SK-N-SH treated with all-trans-retinoic acid at 6 μM for 48 hours (cell line): ENCODE data around the gene DDX41.

Source experiments
- ATAC-seq: fragments of 200-7000 bp; cut with Tn5 transposase; 3 replicates; pipeline ENCODE4 v1.9.1; 2020; ENCODE audit warnings: mild to moderate bottlenecking, moderate library complexity
- ARNTL ChIP-seq: fragments of 450-650 bp; formaldehyde crosslinking; IDR thresholded peaks from 2 replicates; pipeline ENCODE4 v1.5.0; 2020; ENCODE audit warnings: low read depth, mild to moderate bottlenecking, moderate library complexity, borderline replicate concordance
- BACH2 ChIP-seq: fragments of 250-450 bp; sonication (Bioruptor Pico); IDR thresholded peaks from 2 replicates; pipeline ENCODE4 v1.9.0; 2021; ENCODE audit warnings: mild to moderate bottlenecking, borderline replicate concordance
- CSDC2 ChIP-seq: fragments of 250-450 bp; sonication (Bioruptor Pico); IDR thresholded peaks from 2 replicates; pipeline ENCODE4 v1.5.0; 2020; ENCODE audit warnings: mild to moderate bottlenecking, moderate library complexity
- ESRRG ChIP-seq: fragments of 250-450 bp; sonication (Bioruptor Pico); IDR thresholded peaks from 2 replicates; pipeline ENCODE4 v1.6.1; 2021; ENCODE audit warnings: mild to moderate bottlenecking
- GLIS3 ChIP-seq: fragments of 250-450 bp; sonication (Bioruptor Pico); IDR thresholded peaks from 2 replicates; pipeline ENCODE4 v1.5.0; 2020; ENCODE audit warnings: mild to moderate bottlenecking, moderate library complexity
- ISL1 ChIP-seq: fragments of 250-450 bp; sonication (Bioruptor Pico); IDR thresholded peaks from 2 replicates; pipeline ENCODE4 v2.1.2; 2022; ENCODE audit warnings: mild to moderate bottlenecking, moderate library complexity
- OSR1 ChIP-seq: fragments of 250-450 bp; sonication (Bioruptor Pico); IDR thresholded peaks from 2 replicates; pipeline ENCODE4 v1.8.0; 2022; ENCODE audit warnings: moderate library complexity, mild to moderate bottlenecking, inconsistent platforms
- PPARA ChIP-seq: fragments of 250-450 bp; sonication (Bioruptor Pico); IDR thresholded peaks from 2 replicates; pipeline ENCODE4 v1.5.0; 2020; ENCODE audit warnings: mild to moderate bottlenecking, borderline replicate concordance
- RARB ChIP-seq: fragments of 250-450 bp; sonication (Bioruptor Pico); IDR thresholded peaks from 2 replicates; pipeline ENCODE4 v1.8.0; 2021; ENCODE audit warnings: mild to moderate bottlenecking, moderate library complexity
- SNAI2 ChIP-seq: fragments of 250-450 bp; sonication (Bioruptor Pico); IDR thresholded peaks from 2 replicates; pipeline ENCODE4 v1.5.0; 2020; ENCODE audit warnings: mild to moderate bottlenecking, moderate library complexity
- TCF4 ChIP-seq: fragments of 250-450 bp; sonication (Bioruptor Pico); IDR thresholded peaks from 2 replicates; pipeline ENCODE4 v1.8.0; 2021; ENCODE audit warnings: mild to moderate bottlenecking, moderate library complexity, borderline replicate concordance
- TOX ChIP-seq: fragments of 250-450 bp; sonication (Bioruptor Pico); IDR thresholded peaks from 2 replicates; pipeline ENCODE4 v1.8.0; 2021; ENCODE audit warnings: mild to moderate bottlenecking, moderate library complexity, borderline replicate concordance
- ZC3H10 ChIP-seq: fragments of 250-450 bp; sonication (Bioruptor Pico); IDR thresholded peaks from 2 replicates; pipeline ENCODE4 v1.5.1; 2021; ENCODE audit warnings: mild to moderate bottlenecking, moderate library complexity
- ZFP3 ChIP-seq: fragments of 250-450 bp; sonication (Bioruptor Pico); IDR thresholded peaks from 2 replicates; pipeline ENCODE4 v1.5.0; 2020; ENCODE audit warnings: mild to moderate bottlenecking, moderate library complexity
- ZFP30 ChIP-seq: fragments of 450-650 bp; formaldehyde crosslinking; IDR thresholded peaks from 2 replicates; pipeline ENCODE4 v1.5.0; 2022; ENCODE audit warnings: mild to moderate bottlenecking, moderate library complexity
- ZNF565 ChIP-seq: fragments of 450-650 bp; formaldehyde crosslinking; conservative IDR thresholded peaks from 2 replicates; pipeline ENCODE4 v1.5.0; 2020; ENCODE audit warnings: low read depth, mild to moderate bottlenecking, moderate library complexity
- ZNF70 ChIP-seq: fragments of 450-650 bp; formaldehyde crosslinking; IDR thresholded peaks from 2 replicates; pipeline ENCODE4 v1.5.0; 2020; ENCODE audit warnings: mild to moderate bottlenecking, moderate library complexity
- ZNF8 ChIP-seq: fragments of 450-650 bp; formaldehyde crosslinking; IDR thresholded peaks from 2 replicates; pipeline ENCODE4 v1.5.0; 2020; ENCODE audit warnings: mild to moderate bottlenecking, moderate library complexity
- TF ChIP-seq, protein P1 (sequence below): fragments of 250-450 bp; sonication (Bioruptor Pico); IDR thresholded peaks from 2 replicates; pipeline ENCODE4 v1.5.1; 2021; ENCODE audit warnings: mild to moderate bottlenecking, moderate library complexity
- TF ChIP-seq, protein P2 (sequence below): fragments of 250-450 bp; sonication (Bioruptor Pico); IDR thresholded peaks from 2 replicates; pipeline ENCODE4 v1.8.0; 2020; ENCODE audit warnings: mild to moderate bottlenecking, moderate library complexity, borderline replicate concordance
- TF ChIP-seq, protein P3 (sequence below): fragments of 250-450 bp; sonication (Bioruptor Pico); IDR thresholded peaks from 2 replicates; pipeline ENCODE4 v1.8.0; 2021; ENCODE audit warnings: low read depth, mild to moderate bottlenecking, moderate library complexity, borderline replicate concordance
- TF ChIP-seq, protein P4 (sequence below): fragments of 250-450 bp; sonication (Bioruptor Pico); IDR thresholded peaks from 2 replicates; pipeline ENCODE4 v1.5.0; 2020; ENCODE audit warnings: mild to moderate bottlenecking, moderate library complexity

Gene DDX41

DNA sequence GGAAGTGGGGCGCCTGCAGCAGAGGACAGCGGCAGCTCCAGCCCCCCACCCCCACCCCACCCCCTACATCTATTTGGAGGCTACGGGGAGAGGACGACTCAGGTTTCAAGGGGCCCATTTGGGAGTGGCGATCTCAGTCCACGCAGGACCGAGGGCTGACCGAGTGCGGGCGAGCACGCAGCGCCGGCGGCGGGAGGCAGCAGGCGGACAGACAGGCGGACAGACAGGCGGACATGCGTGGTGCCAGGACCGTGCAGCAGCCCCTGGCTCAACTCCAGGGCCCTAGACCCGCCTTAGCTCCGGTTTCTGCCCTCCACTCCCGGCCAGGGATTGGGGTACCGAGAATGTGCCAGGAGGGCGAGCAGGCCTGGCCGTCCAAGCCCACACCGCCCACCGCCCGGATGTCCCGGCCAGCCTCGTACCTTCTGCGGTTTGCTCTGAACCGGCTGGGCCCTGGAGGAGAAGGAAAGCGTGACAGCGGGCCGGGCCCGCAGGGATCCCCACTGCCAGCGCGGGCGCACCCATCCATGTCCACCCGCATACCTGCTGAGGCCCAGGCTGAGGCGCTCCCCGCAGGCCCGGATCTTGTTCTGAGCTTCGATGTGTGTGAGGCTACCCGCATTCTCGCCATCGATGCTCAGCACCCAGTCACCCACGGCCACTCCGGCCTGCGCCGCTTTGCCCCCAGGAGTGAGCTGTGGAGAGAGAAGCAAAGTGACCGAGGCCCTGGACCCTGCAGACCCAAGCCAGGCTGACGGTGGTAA lies 24.6 kb downstream of the DDX41 start:
- no peak for TF ChIP-seq GLIS3 (CRISPR knock-in tag)
- TF ChIP-seq OSR1 (CRISPR knock-in tag) = no peak
- no peak for ATAC-seq

DNA sequence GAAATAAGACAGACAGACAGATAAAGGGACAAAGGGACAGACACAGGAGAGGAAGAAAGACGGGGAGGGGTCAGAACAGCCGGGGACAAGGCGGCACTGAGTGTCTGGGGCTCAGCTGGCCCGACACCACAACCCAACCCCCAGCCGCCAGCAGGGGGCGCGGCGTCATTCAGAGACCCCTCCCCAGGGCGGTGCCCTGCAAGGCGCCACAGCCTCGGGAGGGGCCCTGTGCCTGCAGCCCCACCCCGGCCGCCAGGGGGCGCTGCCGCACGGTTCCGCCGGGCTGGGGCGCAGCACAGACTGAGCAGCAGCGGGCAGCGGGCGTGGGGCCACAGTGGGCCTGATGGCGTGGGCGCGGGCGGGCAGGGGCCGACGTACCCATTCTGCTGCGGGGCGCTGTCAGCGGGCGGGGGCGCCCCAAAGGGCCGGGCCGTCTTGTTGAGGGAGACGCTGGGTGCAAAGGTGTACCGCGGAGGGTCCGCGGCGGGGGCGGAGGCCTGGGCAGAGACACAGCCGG lies 25.3 kb downstream of the DDX41 start:
- ATAC-seq = no peak

DNA sequence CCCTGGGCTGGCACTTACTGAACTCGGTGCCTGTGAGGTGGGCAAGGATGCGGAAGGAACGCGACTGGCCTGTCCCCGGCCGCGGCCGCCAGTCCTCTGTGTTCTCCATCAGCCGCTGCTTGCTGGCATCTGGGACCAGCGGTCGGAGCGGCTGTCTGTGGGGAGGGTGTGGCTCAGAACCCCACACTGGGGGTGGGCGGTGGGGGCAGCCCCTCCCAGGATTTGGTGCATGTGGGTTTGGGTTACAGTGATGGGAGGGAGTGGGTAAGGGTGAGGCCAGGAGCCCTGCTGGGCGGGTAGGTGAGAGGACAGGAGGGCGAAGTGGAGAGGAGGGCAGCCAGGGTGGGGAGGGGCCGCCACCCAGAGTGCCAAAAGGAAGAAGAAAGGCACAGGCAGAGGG lies 25.8 kb downstream of the DDX41 start:
- ATAC-seq = no peak
- TF ChIP-seq ISL1 (CRISPR knock-in tag) = no peak
- TF ChIP-seq RARB (CRISPR knock-in tag) = no peak
- no peak for TF ChIP-seq ZNF565 (CRISPR knock-in tag)
- TF ChIP-seq ZC3H10 = no peak
- TF ChIP-seq ESRRG (CRISPR knock-in tag) = no peak
- TF ChIP-seq TCF4 (CRISPR knock-in tag) = no peak
- TF ChIP-seq CSDC2 = no peak
- TF ChIP-seq GLIS3 (CRISPR knock-in tag) = no peak
- TF ChIP-seq, protein P1, sequence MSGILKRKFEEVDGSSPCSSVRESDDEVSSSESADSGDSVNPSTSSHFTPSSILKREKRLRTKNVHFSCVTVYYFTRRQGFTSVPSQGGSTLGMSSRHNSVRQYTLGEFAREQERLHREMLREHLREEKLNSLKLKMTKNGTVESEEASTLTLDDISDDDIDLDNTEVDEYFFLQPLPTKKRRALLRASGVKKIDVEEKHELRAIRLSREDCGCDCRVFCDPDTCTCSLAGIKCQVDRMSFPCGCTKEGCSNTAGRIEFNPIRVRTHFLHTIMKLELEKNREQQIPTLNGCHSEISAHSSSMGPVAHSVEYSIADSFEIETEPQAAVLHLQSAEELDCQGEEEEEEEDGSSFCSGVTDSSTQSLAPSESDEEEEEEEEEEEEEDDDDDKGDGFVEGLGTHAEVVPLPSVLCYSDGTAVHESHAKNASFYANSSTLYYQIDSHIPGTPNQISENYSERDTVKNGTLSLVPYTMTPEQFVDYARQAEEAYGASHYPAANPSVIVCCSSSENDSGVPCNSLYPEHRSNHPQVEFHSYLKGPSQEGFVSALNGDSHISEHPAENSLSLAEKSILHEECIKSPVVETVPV (CRISPR knock-in tag) = no peak
- no peak for TF ChIP-seq ARNTL
- no peak for TF ChIP-seq OSR1 (CRISPR knock-in tag)
- no peak for TF ChIP-seq TOX (CRISPR knock-in tag)
- no peak for TF ChIP-seq ZFP3 (CRISPR knock-in tag)

More for the DNA sequence above, 25.3 kb downstream of the DDX41 start:
- TF ChIP-seq ISL1 (CRISPR knock-in tag) = no peak
- no peak for TF ChIP-seq ZNF70
- TF ChIP-seq ZFP30 (CRISPR knock-in tag) = no peak
- TF ChIP-seq ZNF8 = no peak
- TF ChIP-seq, protein P2, sequence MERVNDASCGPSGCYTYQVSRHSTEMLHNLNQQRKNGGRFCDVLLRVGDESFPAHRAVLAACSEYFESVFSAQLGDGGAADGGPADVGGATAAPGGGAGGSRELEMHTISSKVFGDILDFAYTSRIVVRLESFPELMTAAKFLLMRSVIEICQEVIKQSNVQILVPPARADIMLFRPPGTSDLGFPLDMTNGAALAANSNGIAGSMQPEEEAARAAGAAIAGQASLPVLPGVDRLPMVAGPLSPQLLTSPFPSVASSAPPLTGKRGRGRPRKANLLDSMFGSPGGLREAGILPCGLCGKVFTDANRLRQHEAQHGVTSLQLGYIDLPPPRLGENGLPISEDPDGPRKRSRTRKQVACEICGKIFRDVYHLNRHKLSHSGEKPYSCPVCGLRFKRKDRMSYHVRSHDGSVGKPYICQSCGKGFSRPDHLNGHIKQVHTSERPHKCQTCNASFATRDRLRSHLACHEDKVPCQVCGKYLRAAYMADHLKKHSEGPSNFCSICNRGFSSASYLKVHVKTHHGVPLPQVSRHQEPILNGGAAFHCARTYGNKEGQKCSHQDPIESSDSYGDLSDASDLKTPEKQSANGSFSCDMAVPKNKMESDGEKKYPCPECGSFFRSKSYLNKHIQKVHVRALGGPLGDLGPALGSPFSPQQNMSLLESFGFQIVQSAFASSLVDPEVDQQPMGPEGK = no peak
- TF ChIP-seq GLIS3 (CRISPR knock-in tag) = no peak
- no peak for TF ChIP-seq ZC3H10
- no peak for TF ChIP-seq ZNF565 (CRISPR knock-in tag)
- TF ChIP-seq, protein P1 (CRISPR knock-in tag) = no peak
- no peak for TF ChIP-seq PPARA
- TF ChIP-seq ZFP3 (CRISPR knock-in tag) = no peak
- TF ChIP-seq SNAI2 (CRISPR knock-in tag) = no peak
- no peak for TF ChIP-seq BACH2
- no peak for TF ChIP-seq TCF4 (CRISPR knock-in tag)

DNA sequence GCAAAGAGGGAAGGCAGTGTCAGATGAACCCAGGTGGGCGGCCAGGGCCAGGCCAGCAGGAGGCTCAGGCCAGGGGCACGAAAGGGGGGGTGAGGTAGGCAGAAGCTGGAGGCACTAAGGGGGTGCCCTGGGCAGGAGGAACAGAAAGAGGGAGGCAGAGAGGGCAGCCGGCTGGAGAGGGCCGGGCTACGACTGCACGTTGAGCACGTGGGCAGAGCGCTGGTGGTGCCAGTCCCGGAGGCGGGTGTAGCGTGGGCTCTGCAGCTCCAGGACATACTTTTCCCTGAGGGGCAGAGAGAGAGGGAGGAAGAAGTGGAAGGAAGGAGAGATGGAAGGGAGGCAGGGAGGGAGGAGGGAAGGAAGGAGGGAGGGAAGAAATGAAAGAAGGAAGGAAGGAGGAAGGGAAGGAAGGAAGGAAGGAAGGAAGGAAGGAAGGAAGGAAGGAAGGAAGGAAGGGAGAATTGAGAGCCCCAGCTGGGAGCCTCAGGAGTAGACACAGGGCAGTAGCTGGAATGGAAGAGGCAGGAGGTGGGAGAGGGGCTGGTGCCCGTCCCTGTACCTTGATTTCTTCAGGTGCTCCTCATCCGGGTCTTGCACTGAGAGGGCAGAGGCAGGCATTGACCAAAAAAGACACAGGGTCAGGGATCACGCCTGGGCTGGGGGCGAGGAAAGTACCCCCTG lies 26.3 kb downstream of the DDX41 start:
- no peak for ATAC-seq
- TF ChIP-seq ZFP30 (CRISPR knock-in tag) (no peak), TCF4 (CRISPR knock-in tag) (no peak), CSDC2 (no peak), ZFP3 (CRISPR knock-in tag) (no peak), ESRRG (CRISPR knock-in tag) (no peak), SNAI2 (CRISPR knock-in tag) (no peak), ZC3H10 (no peak), RARB (CRISPR knock-in tag) (no peak), OSR1 (CRISPR knock-in tag) (no peak), GLIS3 (CRISPR knock-in tag) (no peak), PPARA (no peak), ZNF70 (no peak), TOX (CRISPR knock-in tag) (no peak)
- TF ChIP-seq, protein P3, sequence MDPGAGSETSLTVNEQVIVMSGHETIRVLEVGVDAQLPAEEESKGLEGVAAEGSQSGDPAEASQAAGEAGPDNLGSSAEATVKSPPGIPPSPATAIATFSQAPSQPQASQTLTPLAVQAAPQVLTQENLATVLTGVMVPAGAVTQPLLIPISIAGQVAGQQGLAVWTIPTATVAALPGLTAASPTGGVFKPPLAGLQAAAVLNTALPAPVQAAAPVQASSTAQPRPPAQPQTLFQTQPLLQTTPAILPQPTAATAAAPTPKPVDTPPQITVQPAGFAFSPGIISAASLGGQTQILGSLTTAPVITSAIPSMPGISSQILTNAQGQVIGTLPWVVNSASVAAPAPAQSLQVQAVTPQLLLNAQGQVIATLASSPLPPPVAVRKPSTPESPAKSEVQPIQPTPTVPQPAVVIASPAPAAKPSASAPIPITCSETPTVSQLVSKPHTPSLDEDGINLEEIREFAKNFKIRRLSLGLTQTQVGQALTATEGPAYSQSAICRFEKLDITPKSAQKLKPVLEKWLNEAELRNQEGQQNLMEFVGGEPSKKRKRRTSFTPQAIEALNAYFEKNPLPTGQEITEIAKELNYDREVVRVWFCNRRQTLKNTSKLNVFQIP (CRISPR knock-in tag) = no peak
- TF ChIP-seq, protein P4, sequence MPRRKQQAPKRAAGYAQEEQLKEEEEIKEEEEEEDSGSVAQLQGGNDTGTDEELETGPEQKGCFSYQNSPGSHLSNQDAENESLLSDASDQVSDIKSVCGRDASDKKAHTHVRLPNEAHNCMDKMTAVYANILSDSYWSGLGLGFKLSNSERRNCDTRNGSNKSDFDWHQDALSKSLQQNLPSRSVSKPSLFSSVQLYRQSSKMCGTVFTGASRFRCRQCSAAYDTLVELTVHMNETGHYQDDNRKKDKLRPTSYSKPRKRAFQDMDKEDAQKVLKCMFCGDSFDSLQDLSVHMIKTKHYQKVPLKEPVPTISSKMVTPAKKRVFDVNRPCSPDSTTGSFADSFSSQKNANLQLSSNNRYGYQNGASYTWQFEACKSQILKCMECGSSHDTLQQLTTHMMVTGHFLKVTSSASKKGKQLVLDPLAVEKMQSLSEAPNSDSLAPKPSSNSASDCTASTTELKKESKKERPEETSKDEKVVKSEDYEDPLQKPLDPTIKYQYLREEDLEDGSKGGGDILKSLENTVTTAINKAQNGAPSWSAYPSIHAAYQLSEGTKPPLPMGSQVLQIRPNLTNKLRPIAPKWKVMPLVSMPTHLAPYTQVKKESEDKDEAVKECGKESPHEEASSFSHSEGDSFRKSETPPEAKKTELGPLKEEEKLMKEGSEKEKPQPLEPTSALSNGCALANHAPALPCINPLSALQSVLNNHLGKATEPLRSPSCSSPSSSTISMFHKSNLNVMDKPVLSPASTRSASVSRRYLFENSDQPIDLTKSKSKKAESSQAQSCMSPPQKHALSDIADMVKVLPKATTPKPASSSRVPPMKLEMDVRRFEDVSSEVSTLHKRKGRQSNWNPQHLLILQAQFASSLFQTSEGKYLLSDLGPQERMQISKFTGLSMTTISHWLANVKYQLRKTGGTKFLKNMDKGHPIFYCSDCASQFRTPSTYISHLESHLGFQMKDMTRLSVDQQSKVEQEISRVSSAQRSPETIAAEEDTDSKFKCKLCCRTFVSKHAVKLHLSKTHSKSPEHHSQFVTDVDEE (CRISPR knock-in tag) = no peak
- TF ChIP-seq, all 23 proteins: peak for 0
